Measurements from ENCODE around the gene DBT. TPM values are rescaled to one million over a fixed set of nuclear protein-coding genes. Genes with fewer than 3 reads are reported as not detected.

Gene DBT
- total and polyA plus RNA-seq, 2 donors (not counting 1 experiment from before 2014, with no cell fraction given) = 2.6 to 15.1 TPM

GRCh38 chr1:100137602-100138001, 112.0 kb downstream of the DBT start:
- no CpG with 5 or more reads among the region's 2 CpGs for WGBS (ENCODE audit: insufficient coverage)
- Histone ChIP-seq H3K27me3 (replicated peaks in 1 of 4; ENCODE audit: control extremely low read depth in 1 of 4, control insufficient read depth in 3 of 4, insufficient read depth in 4 of 4, low read length in 3 of 4) (no peaks in the 10 kb centered on the region), H3K9me3 (ENCODE audit: control extremely low read depth in 1 of 3, control insufficient read depth in 2 of 3, insufficient read depth in 1 of 3, low read length in 2 of 3) (no peaks in the 10 kb centered on the region), H3K9ac (ENCODE audit: low read length) (no peak overlapping the region), H3K4me1 (ENCODE audit: control insufficient read depth in 2 of 2, insufficient read depth in 2 of 2, low read length in 2 of 2) (peaks cover 10 to 11% of the 10 kb centered on the region in 2 donors), H3K79me2 (ENCODE audit: control insufficient read depth, insufficient read depth, low read length) (peaks cover 19% of the 10 kb centered on the region), H2AFZ (ENCODE audit: insufficient read depth, low read depth, low read length, poor library complexity, severe bottlenecking) (no peak overlapping the region), H3K36me3 (replicated peaks in 1 of 2; ENCODE audit: control extremely low read depth in 1 of 2, control insufficient read depth in 1 of 2, extremely low read depth in 1 of 2, insufficient read depth in 2 of 2, low read length in 1 of 2) (peaks cover 16 to 59% of the 10 kb centered on the region in 2 experiments), H3K4me3 (ENCODE audit: control extremely low read depth in 1 of 5, extremely low read depth in 1 of 5, insufficient read depth in 1 of 5, low read depth in 2 of 5, low read length in 4 of 5) (no peak overlapping the region), H4K20me1 (ENCODE audit: control insufficient read depth, insufficient read depth, low read length, poor library complexity, severe bottlenecking) (no peaks in the 10 kb centered on the region), H3K4me2 (replicated peaks; ENCODE audit: low read depth, low read length, poor library complexity, severe bottlenecking) (no peak overlapping the region), H3K27ac (ENCODE audit: low read length in 2 of 2) (no peak overlapping the region)
- Mint-ChIP-seq H3K9me3 (ENCODE audit: insufficient read depth) (no peaks in the 10 kb centered on the region), H3K4me3 (no peak overlapping the region), H3K27me3 (no peaks in the 10 kb centered on the region), H3K27ac (no peak overlapping the region), H3K4me1 (peaks cover 24% of the 10 kb centered on the region)
- POLR2A ChIA-PET = no interaction called here
- DNase-seq = no peak
- no peak for ATAC-seq (ENCODE audit: low read depth)
- CTCF ChIA-PET = no interaction called here
- no peak for TF ChIP-seq EZH2 (IDR thresholded peaks at IDR 0.05; ENCODE audit: borderline replicate concordance, insufficient read depth, low read depth, low read length, poor library complexity, severe bottlenecking)
- TF ChIP-seq, protein P1, sequence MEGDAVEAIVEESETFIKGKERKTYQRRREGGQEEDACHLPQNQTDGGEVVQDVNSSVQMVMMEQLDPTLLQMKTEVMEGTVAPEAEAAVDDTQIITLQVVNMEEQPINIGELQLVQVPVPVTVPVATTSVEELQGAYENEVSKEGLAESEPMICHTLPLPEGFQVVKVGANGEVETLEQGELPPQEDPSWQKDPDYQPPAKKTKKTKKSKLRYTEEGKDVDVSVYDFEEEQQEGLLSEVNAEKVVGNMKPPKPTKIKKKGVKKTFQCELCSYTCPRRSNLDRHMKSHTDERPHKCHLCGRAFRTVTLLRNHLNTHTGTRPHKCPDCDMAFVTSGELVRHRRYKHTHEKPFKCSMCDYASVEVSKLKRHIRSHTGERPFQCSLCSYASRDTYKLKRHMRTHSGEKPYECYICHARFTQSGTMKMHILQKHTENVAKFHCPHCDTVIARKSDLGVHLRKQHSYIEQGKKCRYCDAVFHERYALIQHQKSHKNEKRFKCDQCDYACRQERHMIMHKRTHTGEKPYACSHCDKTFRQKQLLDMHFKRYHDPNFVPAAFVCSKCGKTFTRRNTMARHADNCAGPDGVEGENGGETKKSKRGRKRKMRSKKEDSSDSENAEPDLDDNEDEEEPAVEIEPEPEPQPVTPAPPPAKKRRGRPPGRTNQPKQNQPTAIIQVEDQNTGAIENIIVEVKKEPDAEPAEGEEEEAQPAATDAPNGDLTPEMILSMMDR (IDR thresholded peaks at IDR 0.05) = no peak
- intact Hi-C loops (cut with micrococcal nuclease) = no loop called here

Small RNA genes lying within 50 kb of the gene (small RNA-seq; reads per million reads assigned to genes)
- not detected for gene AL445928.1 (ENCODE audit: insufficient read length, low read depth, low replicate concordance)
- gene MIR553 (ENCODE audit: insufficient read length, low read depth, low replicate concordance) = not detected
- not detected for gene RPL23AP90 (ENCODE audit: insufficient read length, low read depth, low replicate concordance)

Other genes starting within 250 kb of the DBT start
- gene SASS6, start 116.9 kb downstream of the DBT start, total RNA-seq = 7.0 and 8.0 TPM in 2 replicates
- 1.1 and 1.5 TPM in 2 replicates for gene SASS6, start 116.9 kb downstream of the DBT start, polyA plus RNA-seq
- 40.1 and 41.5 TPM in 2 replicates for gene TRMT13, start 116.7 kb downstream of the DBT start, total RNA-seq
- gene TRMT13, start 116.7 kb downstream of the DBT start, polyA plus RNA-seq = 15.6 and 29.3 TPM in 2 replicates
- gene LRRC39, start 71.6 kb downstream of the DBT start, total RNA-seq = 1.5 TPM in 2 replicates
- 0.91 and 1.5 TPM in 2 replicates for gene LRRC39, start 71.6 kb downstream of the DBT start, polyA plus RNA-seq
- 31.0 and 40.2 TPM in 2 replicates for gene RTCA, start 16.4 kb upstream of the DBT start, total RNA-seq
- gene RTCA, start 16.4 kb upstream of the DBT start, polyA plus RNA-seq = 15.7 and 30.7 TPM in 2 replicates
- 40.9 and 41.7 TPM in 2 replicates for gene CDC14A, start 102.7 kb upstream of the DBT start, total RNA-seq
- 6.1 and 8.1 TPM in 2 replicates for gene CDC14A, start 102.7 kb upstream of the DBT start, polyA plus RNA-seq

Measured in B cell (primary cell).